HG03097 (cell line): ENCODE data around the gene TTC23L.

Experiments used
- ATAC-seq: cut with Tn5 transposase; IDR thresholded peaks from one replicate; pipeline ENCODE4 v1.9.1; 2021; ENCODE audit not compliant: unreplicated experiment, low FRiP score

TTC23L gene

GRCh38 chr5:34867660-34868059 lies 28.7 kb downstream of the TTC23L start:
- ATAC-seq = no peak

- ATAC-seq = no peak
Observed at GRCh38 chr5:34868791-34869190, 29.8 kb downstream of the TTC23L start.

GRCh38 chr5:34869256-34869655 lies 30.3 kb downstream of the TTC23L start:
- ATAC-seq = no peak

- no peak for ATAC-seq
Observed at GRCh38 chr5:34870382-34870781, 31.4 kb downstream of the TTC23L start.

- no peak for ATAC-seq
Observed at GRCh38 chr5:34876275-34876674, 37.3 kb downstream of the TTC23L start.

- no peak for ATAC-seq
Observed at GRCh38 chr5:34881246-34881645, 42.3 kb downstream of the TTC23L start.

GRCh38 chr5:34886392-34887119 lies 47.6 kb downstream of the TTC23L start:
- no peak for ATAC-seq

- ATAC-seq = no peak
Observed at GRCh38 chr5:34889394-34889793, 50.4 kb downstream of the TTC23L start.

- no peak for ATAC-seq
Observed at GRCh38 chr5:34891981-34892380, 53.0 kb downstream of the TTC23L start.

GRCh38 chr5:34892414-34892813 lies 53.5 kb downstream of the TTC23L start:
- ATAC-seq = no peak

GRCh38 chr5:34894716-34895115 lies 55.8 kb downstream of the TTC23L start:
- ATAC-seq = no peak

- ATAC-seq = no peak
Observed at GRCh38 chr5:34895641-34896419, 56.9 kb downstream of the TTC23L start.

GRCh38 chr5:34897646-34898045 lies 58.7 kb downstream of the TTC23L start:
- ATAC-seq = no peak

GRCh38 chr5:34898258-34898895 lies 59.4 kb downstream of the TTC23L start:
- ATAC-seq = peak; percentile 75

GRCh38 chr5:34899066-34899465 lies 60.1 kb downstream of the TTC23L start:
- no peak for ATAC-seq

- no peak for ATAC-seq
Observed at GRCh38 chr5:34900652-34901051, 61.7 kb downstream of the TTC23L start.

- ATAC-seq = no peak
Observed at GRCh38 chr5:34903260-34903659, 64.3 kb downstream of the TTC23L start.

GRCh38 chr5:34905564-34905963 lies 66.6 kb downstream of the TTC23L start:
- ATAC-seq = no peak

- no peak for ATAC-seq
Observed at GRCh38 chr5:34913072-34913471, 74.1 kb downstream of the TTC23L start.

- ATAC-seq = peak; percentile 15
Observed at GRCh38 chr5:34914671-34915138, 75.7 kb downstream of the TTC23L start.

GRCh38 chr5:34915139-34915855 lies 76.3 kb downstream of the TTC23L start, which contains the start of the genes BRIX1 and RAD1:
Gene BRIX1, plus strand, starts transcription at chr5:34915711. Its CDS starts 28 bp downstream, at chr5:34915739.
Gene RAD1, minus strand, starts transcription at chr5:34915504. Its CDS starts 612 bp downstream, at chr5:34914892.
- ATAC-seq = peak; percentile 99
